SK-N-SH treated with all-trans-retinoic acid at 6 μM for 48 hours (cell line): ENCODE data around the gene PBRM1.

ENCODE experiments used
- ATAC-seq: fragments of 200-7000 bp; cut with Tn5 transposase; 3 replicates; pipeline ENCODE4 v1.9.1; 2020; ENCODE audit warnings: mild to moderate bottlenecking, moderate library complexity
- ARNTL ChIP-seq: fragments of 450-650 bp; formaldehyde crosslinking; IDR thresholded peaks from 2 replicates; pipeline ENCODE4 v1.5.0; 2020; ENCODE audit warnings: low read depth, mild to moderate bottlenecking, moderate library complexity, borderline replicate concordance
- CREB5 ChIP-seq: fragments of 250-450 bp; sonication (Bioruptor Pico); IDR thresholded peaks from 2 replicates; pipeline ENCODE4 v1.5.1; 2020; ENCODE audit warnings: low read depth, mild to moderate bottlenecking, moderate library complexity
- CSDC2 ChIP-seq: fragments of 250-450 bp; sonication (Bioruptor Pico); IDR thresholded peaks from 2 replicates; pipeline ENCODE4 v1.5.0; 2020; ENCODE audit warnings: mild to moderate bottlenecking, moderate library complexity
- GLIS3 ChIP-seq: fragments of 250-450 bp; sonication (Bioruptor Pico); IDR thresholded peaks from 2 replicates; pipeline ENCODE4 v1.5.0; 2020; ENCODE audit warnings: mild to moderate bottlenecking, moderate library complexity
- ISL1 ChIP-seq: fragments of 250-450 bp; sonication (Bioruptor Pico); IDR thresholded peaks from 2 replicates; pipeline ENCODE4 v2.1.2; 2022; ENCODE audit warnings: mild to moderate bottlenecking, moderate library complexity
- PPARA ChIP-seq: fragments of 250-450 bp; sonication (Bioruptor Pico); IDR thresholded peaks from 2 replicates; pipeline ENCODE4 v1.5.0; 2020; ENCODE audit warnings: mild to moderate bottlenecking, borderline replicate concordance
- RARB ChIP-seq: fragments of 250-450 bp; sonication (Bioruptor Pico); IDR thresholded peaks from 2 replicates; pipeline ENCODE4 v1.8.0; 2021; ENCODE audit warnings: mild to moderate bottlenecking, moderate library complexity
- SNAI2 ChIP-seq: fragments of 250-450 bp; sonication (Bioruptor Pico); IDR thresholded peaks from 2 replicates; pipeline ENCODE4 v1.5.0; 2020; ENCODE audit warnings: mild to moderate bottlenecking, moderate library complexity
- TCF4 ChIP-seq: fragments of 250-450 bp; sonication (Bioruptor Pico); IDR thresholded peaks from 2 replicates; pipeline ENCODE4 v1.8.0; 2021; ENCODE audit warnings: mild to moderate bottlenecking, moderate library complexity, borderline replicate concordance
- TOX ChIP-seq: fragments of 250-450 bp; sonication (Bioruptor Pico); IDR thresholded peaks from 2 replicates; pipeline ENCODE4 v1.8.0; 2021; ENCODE audit warnings: mild to moderate bottlenecking, moderate library complexity, borderline replicate concordance
- ZC3H10 ChIP-seq: fragments of 250-450 bp; sonication (Bioruptor Pico); IDR thresholded peaks from 2 replicates; pipeline ENCODE4 v1.5.1; 2021; ENCODE audit warnings: mild to moderate bottlenecking, moderate library complexity
- ZFP3 ChIP-seq: fragments of 250-450 bp; sonication (Bioruptor Pico); IDR thresholded peaks from 2 replicates; pipeline ENCODE4 v1.5.0; 2020; ENCODE audit warnings: mild to moderate bottlenecking, moderate library complexity
- ZFP30 ChIP-seq: fragments of 450-650 bp; formaldehyde crosslinking; IDR thresholded peaks from 2 replicates; pipeline ENCODE4 v1.5.0; 2022; ENCODE audit warnings: mild to moderate bottlenecking, moderate library complexity
- ZNF565 ChIP-seq: fragments of 450-650 bp; formaldehyde crosslinking; conservative IDR thresholded peaks from 2 replicates; pipeline ENCODE4 v1.5.0; 2020; ENCODE audit warnings: low read depth, mild to moderate bottlenecking, moderate library complexity
- ZNF70 ChIP-seq: fragments of 450-650 bp; formaldehyde crosslinking; IDR thresholded peaks from 2 replicates; pipeline ENCODE4 v1.5.0; 2020; ENCODE audit warnings: mild to moderate bottlenecking, moderate library complexity
- ZNF8 ChIP-seq: fragments of 450-650 bp; formaldehyde crosslinking; IDR thresholded peaks from 2 replicates; pipeline ENCODE4 v1.5.0; 2020; ENCODE audit warnings: mild to moderate bottlenecking, moderate library complexity
- TF ChIP-seq, protein P1 (sequence below): fragments of 250-450 bp; sonication (Bioruptor Pico); IDR thresholded peaks from 2 replicates; pipeline ENCODE4 v1.8.0; 2021; ENCODE audit warnings: low read depth, mild to moderate bottlenecking, moderate library complexity, borderline replicate concordance
- TF ChIP-seq, protein P2 (sequence below): fragments of 250-450 bp; sonication (Bioruptor Pico); IDR thresholded peaks from 2 replicates; pipeline ENCODE4 v1.5.1; 2021; ENCODE audit warnings: mild to moderate bottlenecking, moderate library complexity
- TF ChIP-seq, protein P3 (sequence below): fragments of 250-450 bp; sonication (Bioruptor Pico); IDR thresholded peaks from 2 replicates; pipeline ENCODE4 v1.8.0; 2020; ENCODE audit warnings: mild to moderate bottlenecking, moderate library complexity, borderline replicate concordance

PBRM1 gene

GRCh38 chr3:52593103-52593502 is 92.6 kb downstream of the PBRM1 start:
- ATAC-seq = no peak
- TF ChIP-seq ZC3H10 (CRISPR knock-in tag) (no peak), ZFP30 (CRISPR knock-in tag) (no peak), RARB (CRISPR knock-in tag) (no peak), CREB5 (CRISPR knock-in tag) (no peak), PPARA (no peak), ZNF70 (CRISPR knock-in tag) (no peak), CSDC2 (CRISPR knock-in tag) (no peak), ZNF8 (CRISPR knock-in tag) (no peak), TCF4 (no peak), GLIS3 (CRISPR knock-in tag) (no peak)
- TF ChIP-seq, protein P1, sequence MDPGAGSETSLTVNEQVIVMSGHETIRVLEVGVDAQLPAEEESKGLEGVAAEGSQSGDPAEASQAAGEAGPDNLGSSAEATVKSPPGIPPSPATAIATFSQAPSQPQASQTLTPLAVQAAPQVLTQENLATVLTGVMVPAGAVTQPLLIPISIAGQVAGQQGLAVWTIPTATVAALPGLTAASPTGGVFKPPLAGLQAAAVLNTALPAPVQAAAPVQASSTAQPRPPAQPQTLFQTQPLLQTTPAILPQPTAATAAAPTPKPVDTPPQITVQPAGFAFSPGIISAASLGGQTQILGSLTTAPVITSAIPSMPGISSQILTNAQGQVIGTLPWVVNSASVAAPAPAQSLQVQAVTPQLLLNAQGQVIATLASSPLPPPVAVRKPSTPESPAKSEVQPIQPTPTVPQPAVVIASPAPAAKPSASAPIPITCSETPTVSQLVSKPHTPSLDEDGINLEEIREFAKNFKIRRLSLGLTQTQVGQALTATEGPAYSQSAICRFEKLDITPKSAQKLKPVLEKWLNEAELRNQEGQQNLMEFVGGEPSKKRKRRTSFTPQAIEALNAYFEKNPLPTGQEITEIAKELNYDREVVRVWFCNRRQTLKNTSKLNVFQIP (CRISPR knock-in tag) = no peak
- TF ChIP-seq, protein P2, sequence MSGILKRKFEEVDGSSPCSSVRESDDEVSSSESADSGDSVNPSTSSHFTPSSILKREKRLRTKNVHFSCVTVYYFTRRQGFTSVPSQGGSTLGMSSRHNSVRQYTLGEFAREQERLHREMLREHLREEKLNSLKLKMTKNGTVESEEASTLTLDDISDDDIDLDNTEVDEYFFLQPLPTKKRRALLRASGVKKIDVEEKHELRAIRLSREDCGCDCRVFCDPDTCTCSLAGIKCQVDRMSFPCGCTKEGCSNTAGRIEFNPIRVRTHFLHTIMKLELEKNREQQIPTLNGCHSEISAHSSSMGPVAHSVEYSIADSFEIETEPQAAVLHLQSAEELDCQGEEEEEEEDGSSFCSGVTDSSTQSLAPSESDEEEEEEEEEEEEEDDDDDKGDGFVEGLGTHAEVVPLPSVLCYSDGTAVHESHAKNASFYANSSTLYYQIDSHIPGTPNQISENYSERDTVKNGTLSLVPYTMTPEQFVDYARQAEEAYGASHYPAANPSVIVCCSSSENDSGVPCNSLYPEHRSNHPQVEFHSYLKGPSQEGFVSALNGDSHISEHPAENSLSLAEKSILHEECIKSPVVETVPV (CRISPR knock-in tag) = no peak

- no peak for ATAC-seq
- no peak for TF ChIP-seq ZNF565 (CRISPR knock-in tag)
- TF ChIP-seq ZC3H10 (CRISPR knock-in tag) = no peak
- TF ChIP-seq, protein P2 (CRISPR knock-in tag) = no peak
- no peak for TF ChIP-seq ISL1
- no peak for TF ChIP-seq ZFP30 (CRISPR knock-in tag)
- TF ChIP-seq ZFP3 (CRISPR knock-in tag) = no peak
- no peak for TF ChIP-seq TOX
- TF ChIP-seq, protein P1 (CRISPR knock-in tag) = no peak
- TF ChIP-seq GLIS3 (CRISPR knock-in tag) = no peak
- TF ChIP-seq ARNTL (CRISPR knock-in tag) = no peak
Measured at GRCh38 chr3:52574056-52574965, 111.4 kb downstream of the PBRM1 start.

- TF ChIP-seq, protein P2 (CRISPR knock-in tag) = no peak
- TF ChIP-seq ZFP30 (CRISPR knock-in tag) (no peak), SNAI2 (CRISPR knock-in tag) (no peak), CSDC2 (CRISPR knock-in tag) (no peak), TOX (no peak), CREB5 (CRISPR knock-in tag) (no peak), ARNTL (CRISPR knock-in tag) (no peak), ZNF70 (CRISPR knock-in tag) (no peak), ISL1 (no peak)
- TF ChIP-seq, protein P1 (CRISPR knock-in tag) = no peak
- TF ChIP-seq, protein P3, sequence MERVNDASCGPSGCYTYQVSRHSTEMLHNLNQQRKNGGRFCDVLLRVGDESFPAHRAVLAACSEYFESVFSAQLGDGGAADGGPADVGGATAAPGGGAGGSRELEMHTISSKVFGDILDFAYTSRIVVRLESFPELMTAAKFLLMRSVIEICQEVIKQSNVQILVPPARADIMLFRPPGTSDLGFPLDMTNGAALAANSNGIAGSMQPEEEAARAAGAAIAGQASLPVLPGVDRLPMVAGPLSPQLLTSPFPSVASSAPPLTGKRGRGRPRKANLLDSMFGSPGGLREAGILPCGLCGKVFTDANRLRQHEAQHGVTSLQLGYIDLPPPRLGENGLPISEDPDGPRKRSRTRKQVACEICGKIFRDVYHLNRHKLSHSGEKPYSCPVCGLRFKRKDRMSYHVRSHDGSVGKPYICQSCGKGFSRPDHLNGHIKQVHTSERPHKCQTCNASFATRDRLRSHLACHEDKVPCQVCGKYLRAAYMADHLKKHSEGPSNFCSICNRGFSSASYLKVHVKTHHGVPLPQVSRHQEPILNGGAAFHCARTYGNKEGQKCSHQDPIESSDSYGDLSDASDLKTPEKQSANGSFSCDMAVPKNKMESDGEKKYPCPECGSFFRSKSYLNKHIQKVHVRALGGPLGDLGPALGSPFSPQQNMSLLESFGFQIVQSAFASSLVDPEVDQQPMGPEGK (CRISPR knock-in tag) = no peak
- no peak for ATAC-seq
Measured at GRCh38 chr3:52572221-52572620, 113.5 kb downstream of the PBRM1 start.
